Loucy (cell line): Measurements from ENCODE around the gene ERCC1.

Experiments
- EZH2phosphoT487 ChIP-seq: fragments of 200-600 bp; IDR thresholded peaks from 2 replicates; pipeline ENCODE4 v1.6.1; 2018; ENCODE audit warnings: antibody characterized with exemption, mild to moderate bottlenecking, moderate library complexity, borderline replicate concordance
- TF ChIP-seq, protein P1 (sequence below): fragments of 200-600 bp; sonication (generic); conservative IDR thresholded peaks from 2 replicates; pipeline ENCODE4 v1.5.1; 2014; ENCODE audit warnings: mild to moderate bottlenecking, antibody characterized with exemption, low read length

DNA sequence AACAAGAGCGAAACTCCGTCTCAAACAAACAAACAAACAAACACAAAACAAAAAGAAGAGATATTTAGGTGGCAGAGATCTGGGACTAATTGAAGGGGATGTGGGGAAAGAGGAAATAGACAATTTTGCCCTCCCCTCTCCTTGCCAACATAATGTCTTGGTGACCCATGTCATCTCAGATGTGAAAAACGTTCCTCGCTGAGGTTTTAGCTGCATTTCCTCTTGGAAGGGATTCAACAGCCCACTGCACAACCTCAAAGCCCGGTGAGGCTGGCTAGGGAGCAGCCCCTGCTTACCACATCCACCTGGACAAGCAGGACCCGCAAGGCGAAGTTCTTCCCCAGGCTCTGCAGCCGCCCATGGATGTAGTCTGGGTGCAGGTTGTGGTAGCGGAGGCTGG lies 4.9 kb downstream of the ERCC1 start:
- TF ChIP-seq, protein P1, sequence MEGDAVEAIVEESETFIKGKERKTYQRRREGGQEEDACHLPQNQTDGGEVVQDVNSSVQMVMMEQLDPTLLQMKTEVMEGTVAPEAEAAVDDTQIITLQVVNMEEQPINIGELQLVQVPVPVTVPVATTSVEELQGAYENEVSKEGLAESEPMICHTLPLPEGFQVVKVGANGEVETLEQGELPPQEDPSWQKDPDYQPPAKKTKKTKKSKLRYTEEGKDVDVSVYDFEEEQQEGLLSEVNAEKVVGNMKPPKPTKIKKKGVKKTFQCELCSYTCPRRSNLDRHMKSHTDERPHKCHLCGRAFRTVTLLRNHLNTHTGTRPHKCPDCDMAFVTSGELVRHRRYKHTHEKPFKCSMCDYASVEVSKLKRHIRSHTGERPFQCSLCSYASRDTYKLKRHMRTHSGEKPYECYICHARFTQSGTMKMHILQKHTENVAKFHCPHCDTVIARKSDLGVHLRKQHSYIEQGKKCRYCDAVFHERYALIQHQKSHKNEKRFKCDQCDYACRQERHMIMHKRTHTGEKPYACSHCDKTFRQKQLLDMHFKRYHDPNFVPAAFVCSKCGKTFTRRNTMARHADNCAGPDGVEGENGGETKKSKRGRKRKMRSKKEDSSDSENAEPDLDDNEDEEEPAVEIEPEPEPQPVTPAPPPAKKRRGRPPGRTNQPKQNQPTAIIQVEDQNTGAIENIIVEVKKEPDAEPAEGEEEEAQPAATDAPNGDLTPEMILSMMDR, result no peak
- no peak for TF ChIP-seq EZH2phosphoT487
